Bronchial epithelial cell (primary cell): Measurements from ENCODE around the gene ERO1B. TPM values are rescaled to one million over a fixed set of nuclear protein-coding genes. Genes with fewer than 3 reads are reported as not detected.
"Not testable (repeated sequence)": the region's sequence is repeated elsewhere in the genome, so short reads cannot be mapped to it uniquely, and the experiment has no call there.

Experiments
- DNase-seq: peaks from one replicate; pipeline ENCODE4 v3.0.0-alpha.2; 2010; ENCODE audit warnings: low read depth
- FAIRE-seq: peaks from 2 replicates; lab custom pipeline; 2011; peaks lifted over from hg19 to GRCh38; lab: Jason Lieb, UNC
- H3K27me3 ChIP-seq: 2 replicates; pipeline ENCODE4 v1.5.1; 2011; ENCODE audit warnings: low read length; ENCODE audit not compliant: control insufficient read depth, insufficient read depth
- H3K36me3 ChIP-seq: 2 replicates; pipeline ENCODE4 v1.5.1; 2011; ENCODE audit warnings: low read length; ENCODE audit not compliant: control insufficient read depth, insufficient read depth
- H3K4me3 ChIP-seq: 2 replicates; pipeline ENCODE4 v1.5.1; 2011; ENCODE audit warnings: mild to moderate bottlenecking, low read depth, low read length, control low read depth
- CTCF ChIP-seq: IDR thresholded peaks from 2 replicates; pipeline ENCODE4 v1.5.1; 2011; ENCODE audit warnings: mild to moderate bottlenecking, moderate library complexity, low read length, control low read depth, inconsistent platforms; ENCODE audit not compliant: insufficient read depth, severe bottlenecking
- total RNA-seq: library from RNA; depleted of rRNA; stranded (reverse); fragments of >200 nt; gene quantifications from 2 replicates; pipeline ENCODE4 v1.2.1, GENCODE V29; 2014

Gene ERO1B
- 2.9 and 5.0 TPM in 2 replicates for total RNA-seq

- H3K36me3 ChIP-seq, result no peaks in the 10 kb centered on the region
- FAIRE-seq (no peak), DNase-seq (peak; percentile 86)
- H3K27me3 ChIP-seq, result no peaks in the 10 kb centered on the region
- peak within 1 kb of the TSS; percentile 95 for H3K4me3 ChIP-seq
- no peak for TF ChIP-seq CTCF
Measured at GRCh38 chr1:236281654-236282424, at the start of gene ERO1B. Gene ERO1B (minus strand): TSS chr1:236281958. CDS start chr1:236281783, 175 bp downstream.

- H3K4me3 ChIP-seq, H3K36me3 ChIP-seq, DNase-seq, H3K27me3 ChIP-seq, FAIRE-seq: not testable (repeated sequence)
Measured at GRCh38 chr1:236331412-236331811, 49.7 kb upstream of the ERO1B start.

- DNase-seq, result no peak
- FAIRE-seq, result no peak
- H3K4me3 ChIP-seq, result no peak overlapping the region
- no peaks in the 10 kb centered on the region for H3K36me3 ChIP-seq
- TF ChIP-seq CTCF, result no peak
- no peaks in the 10 kb centered on the region for H3K27me3 ChIP-seq
Measured at GRCh38 chr1:236326432-236326831, 44.7 kb upstream of the ERO1B start.

GRCh38 chr1:236325567-236325966 lies 43.8 kb upstream of the ERO1B start:
- Histone ChIP-seq H3K27me3 (no peaks in the 10 kb centered on the region), H3K4me3 (no peak overlapping the region), H3K36me3 (no peaks in the 10 kb centered on the region)
- DNase-seq (no peak), FAIRE-seq (no peak)
- no peak for TF ChIP-seq CTCF

- Histone ChIP-seq H3K36me3 (no peaks in the 10 kb centered on the region), H3K4me3 (no peak overlapping the region), H3K27me3 (no peaks in the 10 kb centered on the region)
- TF ChIP-seq CTCF, result no peak
- FAIRE-seq, result no peak
- DNase-seq, result no peak
Measured at GRCh38 chr1:236323819-236324411, 42.2 kb upstream of the ERO1B start.

GRCh38 chr1:236322566-236323409 lies 41.0 kb upstream of the ERO1B start:
- DNase-seq, result no peak
- no peak for FAIRE-seq
- H3K27me3 ChIP-seq, result no peaks in the 10 kb centered on the region
- no peaks in the 10 kb centered on the region for H3K36me3 ChIP-seq
- no peak overlapping the region for H3K4me3 ChIP-seq
- TF ChIP-seq CTCF, result no peak
